ENCODE measurements around the gene CA9.

Gene CA9

GRCh38 chr9:35675204-35675603 is 1.5 kb downstream of the CA9 start:
- H4K20me1 ChIP-seq (ENCODE audit: low read depth, low read length), result no peaks in the 10 kb centered on the region
- TF ChIP-seq CTCF (IDR thresholded peaks at IDR 0.05; ENCODE audit: insufficient read depth, low read length, poor library complexity, severe bottlenecking), result no peak
- TF ChIP-seq EZH2phosphoT487 (conservative IDR thresholded peaks at IDR 0.05; ENCODE audit: low read length), result no peak
- no peak overlapping the region for H3K4me3 ChIP-seq (ENCODE audit: insufficient read depth, low read length, poor library complexity, severe bottlenecking)
- no peaks in the 10 kb centered on the region for H3K9me2 ChIP-seq (replicated peaks; ENCODE audit: insufficient read depth, low read length)
- H2AFZ ChIP-seq (ENCODE audit: low read depth, low read length, severe bottlenecking), result no peak overlapping the region
- H3K36me3 ChIP-seq (ENCODE audit: low read length), result no peaks in the 10 kb centered on the region
- no peaks in the 10 kb centered on the region for H3K27me3 ChIP-seq (ENCODE audit: low read length)
- no peak overlapping the region for H3K4me2 ChIP-seq (ENCODE audit: low read depth, low read length, poor library complexity, severe bottlenecking)
- no peak overlapping the region for H3K9ac ChIP-seq (ENCODE audit: low read length)
- H3K79me2 ChIP-seq (ENCODE audit: insufficient read depth, low read length), result no peaks in the 10 kb centered on the region
- no peaks in the 10 kb centered on the region for H3K9me3 ChIP-seq (ENCODE audit: insufficient read depth, low read length)
- H3F3A ChIP-seq (ENCODE audit: insufficient read depth), result no peaks in the 10 kb centered on the region
- H3K27ac ChIP-seq (ENCODE audit: low read depth, low read length), result no peak overlapping the region

GRCh38 chr9:35675732-35676392 is 2.1 kb downstream of the CA9 start:
- Histone ChIP-seq H3K4me2 (ENCODE audit: low read depth, low read length, poor library complexity, severe bottlenecking) (no peak overlapping the region), H2AFZ (ENCODE audit: low read depth, low read length, severe bottlenecking) (no peak overlapping the region), H3K27ac (ENCODE audit: low read depth, low read length) (no peak overlapping the region), H3K36me3 (ENCODE audit: low read length) (no peaks in the 10 kb centered on the region), H4K20me1 (ENCODE audit: low read depth, low read length) (no peaks in the 10 kb centered on the region), H3K9me3 (ENCODE audit: insufficient read depth, low read length) (no peaks in the 10 kb centered on the region), H3F3A (ENCODE audit: insufficient read depth) (no peaks in the 10 kb centered on the region), H3K79me2 (ENCODE audit: insufficient read depth, low read length) (no peaks in the 10 kb centered on the region), H3K27me3 (ENCODE audit: low read length) (no peaks in the 10 kb centered on the region), H3K9ac (ENCODE audit: low read length) (no peak overlapping the region), H3K4me3 (ENCODE audit: insufficient read depth, low read length, poor library complexity, severe bottlenecking) (no peak overlapping the region), H3K9me2 (replicated peaks; ENCODE audit: insufficient read depth, low read length) (no peaks in the 10 kb centered on the region)
- TF ChIP-seq CTCF (IDR thresholded peaks at IDR 0.05; ENCODE audit: insufficient read depth, low read length, poor library complexity, severe bottlenecking) (no peak), EZH2phosphoT487 (conservative IDR thresholded peaks at IDR 0.05; ENCODE audit: low read length) (no peak)

GRCh38 chr9:35679091-35679490 is 5.4 kb downstream of the CA9 start:
- no peaks in the 10 kb centered on the region for H3K36me3 ChIP-seq (ENCODE audit: low read length)
- no peaks in the 10 kb centered on the region for H3K79me2 ChIP-seq (ENCODE audit: insufficient read depth, low read length)
- no peak overlapping the region for H2AFZ ChIP-seq (ENCODE audit: low read depth, low read length, severe bottlenecking)
- no peaks in the 10 kb centered on the region for H4K20me1 ChIP-seq (ENCODE audit: low read depth, low read length)
- no peaks in the 10 kb centered on the region for H3K9me3 ChIP-seq (ENCODE audit: insufficient read depth, low read length)
- H3K9ac ChIP-seq (ENCODE audit: low read length), result no peak overlapping the region
- no peaks in the 10 kb centered on the region for H3K27me3 ChIP-seq (ENCODE audit: low read length)
- no peak overlapping the region for H3K4me3 ChIP-seq (ENCODE audit: insufficient read depth, low read length, poor library complexity, severe bottlenecking)
- no peak overlapping the region for H3K27ac ChIP-seq (ENCODE audit: low read depth, low read length)
- H3K4me2 ChIP-seq (ENCODE audit: low read depth, low read length, poor library complexity, severe bottlenecking), result no peak overlapping the region
- no peak for TF ChIP-seq EZH2phosphoT487 (conservative IDR thresholded peaks at IDR 0.05; ENCODE audit: low read length)
- no peak for TF ChIP-seq CTCF (IDR thresholded peaks at IDR 0.05; ENCODE audit: insufficient read depth, low read length, poor library complexity, severe bottlenecking)
- H3F3A ChIP-seq (ENCODE audit: insufficient read depth), result no peaks in the 10 kb centered on the region
- H3K9me2 ChIP-seq (replicated peaks; ENCODE audit: insufficient read depth, low read length), result no peaks in the 10 kb centered on the region

Measured in SU-DHL-6 (cell line).